ENCODE measurements around the gene SERPINF2.
"Not testable (repeated sequence)": the region's sequence is repeated elsewhere in the genome, so short reads cannot be mapped to it uniquely, and the experiment has no call there.

SERPINF2 gene

GRCh38 chr17:1716912-1717695 lies 25.6 kb upstream of the SERPINF2 start:
- DNase-seq, result peak; percentile 64

- DNase-seq, result no peak
Measured at GRCh38 chr17:1718362-1719165, 24.1 kb upstream of the SERPINF2 start.

DNA sequence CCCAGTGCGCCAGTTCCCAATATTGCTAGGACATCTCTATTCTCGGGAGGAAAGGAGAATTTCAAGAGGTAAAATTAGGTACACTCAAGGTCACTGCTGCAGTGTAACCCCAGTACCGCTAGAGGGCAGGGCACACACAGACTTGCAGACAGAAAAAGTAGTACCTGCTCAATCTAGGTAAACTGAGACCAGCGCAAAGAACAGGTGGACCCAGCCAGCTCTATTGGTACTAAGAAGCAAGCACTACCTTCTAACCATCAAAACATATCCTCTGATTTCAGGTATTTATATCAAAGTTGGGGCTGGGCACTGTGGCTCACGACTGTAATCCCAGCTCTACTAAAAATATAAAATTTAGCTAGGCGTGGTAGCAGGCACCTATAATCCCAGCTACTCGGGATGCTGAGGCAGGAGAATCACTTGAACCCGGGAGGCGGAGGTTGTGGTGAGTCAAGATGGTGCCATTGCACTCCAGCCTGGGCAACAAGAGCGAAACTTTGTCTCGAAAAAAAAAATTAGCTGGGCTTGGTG lies 21.8 kb upstream of the SERPINF2 start:
- DNase-seq, result peak; percentile 74

DNA sequence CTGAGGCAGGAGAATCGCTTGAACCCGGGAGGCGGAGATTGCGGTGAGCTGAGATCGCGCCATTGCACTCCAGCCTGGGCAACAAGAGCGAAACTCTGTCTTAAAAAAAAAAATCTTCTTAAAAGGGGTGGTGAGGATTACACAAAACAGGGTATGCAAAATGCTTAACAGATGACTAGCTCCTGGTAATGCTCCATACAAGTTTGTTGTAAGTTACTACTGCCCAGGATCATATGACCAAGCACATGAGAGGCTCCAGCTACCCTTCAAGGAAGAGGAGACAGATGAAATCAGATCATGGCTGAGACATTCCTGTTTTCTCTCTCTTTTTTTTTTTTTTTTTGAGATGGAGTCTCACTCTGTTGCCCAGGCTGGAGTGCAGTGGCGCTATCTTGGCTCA lies 20.6 kb upstream of the SERPINF2 start:
- DNase-seq, result not testable (repeated sequence)

GRCh38 chr17:1724351-1724868 lies 18.3 kb upstream of the SERPINF2 start, which contains the start of gene WDR81:
TSS of gene WDR81 (plus strand) at chr17:1724704. CDS start at chr17:1724960, 256 bp downstream.
- DNase-seq, result peak; percentile 83

DNA sequence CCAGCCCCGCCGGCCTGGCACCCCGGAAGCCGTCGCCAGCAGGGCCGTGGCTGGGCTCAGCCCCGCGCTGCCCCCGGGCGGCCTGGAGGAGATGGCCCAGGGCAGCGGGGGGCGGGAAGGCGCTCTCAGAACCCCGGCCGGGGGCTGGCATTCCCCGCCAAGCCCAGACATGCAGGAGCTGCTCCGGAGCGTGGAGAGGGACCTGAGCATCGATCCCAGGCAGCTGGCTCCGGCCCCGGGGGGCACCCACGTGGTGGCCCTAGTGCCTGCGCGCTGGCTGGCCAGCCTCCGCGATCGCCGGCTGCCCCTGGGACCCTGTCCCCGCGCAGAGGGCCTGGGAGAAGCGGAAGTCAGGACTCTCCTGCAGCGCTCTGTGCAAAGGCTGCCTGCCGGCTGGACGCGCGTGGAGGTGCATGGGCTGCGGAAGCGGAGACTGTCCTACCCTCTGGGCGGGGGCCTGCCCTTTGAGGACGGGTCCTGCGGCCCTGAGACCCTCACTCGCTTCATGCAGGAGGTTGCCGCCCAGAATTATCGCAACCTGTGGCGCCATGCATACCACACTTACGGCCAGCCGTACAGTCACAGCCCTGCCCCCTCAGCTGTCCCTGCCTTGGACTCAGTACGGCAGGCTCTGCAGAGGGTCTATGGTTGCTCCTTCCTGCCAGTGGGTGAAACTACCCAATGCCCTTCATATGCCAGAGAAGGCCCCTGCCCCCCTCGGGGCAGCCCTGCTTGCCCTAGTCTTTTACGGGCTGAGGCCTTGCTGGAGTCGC lies 17.6 kb upstream of the SERPINF2 start:
- DNase-seq, result no peak

DNA sequence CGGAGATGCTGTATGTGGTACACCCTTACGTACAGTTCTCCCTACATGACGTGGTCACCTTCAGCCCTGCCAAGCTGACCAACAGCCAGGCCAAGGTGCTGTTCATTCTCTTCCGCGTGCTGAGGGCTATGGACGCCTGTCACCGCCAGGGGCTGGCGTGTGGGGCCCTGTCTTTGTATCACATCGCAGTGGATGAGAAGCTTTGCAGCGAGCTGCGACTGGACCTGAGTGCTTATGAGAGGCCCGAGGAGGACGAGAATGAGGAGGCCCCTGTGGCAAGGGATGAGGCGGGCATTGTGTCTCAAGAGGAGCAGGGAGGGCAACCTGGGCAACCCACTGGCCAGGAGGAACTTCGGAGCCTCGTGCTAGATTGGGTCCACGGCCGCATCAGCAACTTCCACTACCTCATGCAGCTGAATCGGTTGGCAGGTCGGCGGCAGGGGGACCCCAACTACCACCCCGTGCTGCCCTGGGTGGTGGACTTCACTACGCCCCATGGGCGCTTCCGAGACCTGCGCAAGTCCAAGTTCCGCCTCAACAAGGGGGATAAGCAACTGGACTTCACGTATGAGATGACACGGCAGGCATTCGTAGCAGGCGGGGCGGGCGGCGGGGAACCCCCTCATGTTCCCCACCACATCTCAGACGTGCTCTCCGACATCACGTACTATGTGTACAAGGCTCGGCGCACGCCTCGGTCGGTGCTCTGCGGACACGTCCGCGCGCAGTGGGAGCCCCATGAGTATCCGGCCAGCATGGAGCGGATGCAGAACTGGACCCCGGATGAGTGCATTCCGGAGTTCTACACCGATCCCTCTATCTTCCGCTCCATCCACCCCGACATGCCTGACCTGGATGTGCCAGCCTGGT lies 16.8 kb upstream of the SERPINF2 start:
- no peak for DNase-seq

GRCh38 chr17:1726626-1727257 lies 15.9 kb upstream of the SERPINF2 start:
- DNase-seq, result no peak

DNA sequence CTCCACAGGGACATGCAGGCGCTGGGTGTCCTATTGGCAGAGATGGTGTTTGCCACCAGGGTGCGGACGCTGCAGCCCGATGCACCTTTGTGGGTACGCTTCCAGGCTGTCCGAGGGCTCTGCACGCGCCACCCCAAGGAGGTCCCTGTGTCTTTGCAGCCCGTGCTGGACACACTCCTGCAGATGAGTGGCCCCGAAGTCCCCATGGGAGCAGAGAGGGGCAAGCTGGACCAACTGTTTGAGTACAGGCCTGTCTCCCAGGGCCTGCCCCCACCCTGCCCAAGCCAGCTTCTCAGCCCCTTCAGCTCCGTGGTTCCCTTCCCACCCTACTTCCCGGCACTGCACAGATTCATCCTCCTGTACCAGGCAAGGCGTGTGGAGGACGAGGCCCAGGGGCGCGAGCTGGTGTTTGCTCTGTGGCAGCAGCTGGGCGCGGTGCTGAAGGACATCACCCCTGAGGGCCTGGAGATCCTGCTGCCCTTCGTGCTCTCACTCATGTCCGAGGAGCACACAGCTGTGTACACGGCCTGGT lies 15.3 kb upstream of the SERPINF2 start:
- DNase-seq, result no peak

DNA sequence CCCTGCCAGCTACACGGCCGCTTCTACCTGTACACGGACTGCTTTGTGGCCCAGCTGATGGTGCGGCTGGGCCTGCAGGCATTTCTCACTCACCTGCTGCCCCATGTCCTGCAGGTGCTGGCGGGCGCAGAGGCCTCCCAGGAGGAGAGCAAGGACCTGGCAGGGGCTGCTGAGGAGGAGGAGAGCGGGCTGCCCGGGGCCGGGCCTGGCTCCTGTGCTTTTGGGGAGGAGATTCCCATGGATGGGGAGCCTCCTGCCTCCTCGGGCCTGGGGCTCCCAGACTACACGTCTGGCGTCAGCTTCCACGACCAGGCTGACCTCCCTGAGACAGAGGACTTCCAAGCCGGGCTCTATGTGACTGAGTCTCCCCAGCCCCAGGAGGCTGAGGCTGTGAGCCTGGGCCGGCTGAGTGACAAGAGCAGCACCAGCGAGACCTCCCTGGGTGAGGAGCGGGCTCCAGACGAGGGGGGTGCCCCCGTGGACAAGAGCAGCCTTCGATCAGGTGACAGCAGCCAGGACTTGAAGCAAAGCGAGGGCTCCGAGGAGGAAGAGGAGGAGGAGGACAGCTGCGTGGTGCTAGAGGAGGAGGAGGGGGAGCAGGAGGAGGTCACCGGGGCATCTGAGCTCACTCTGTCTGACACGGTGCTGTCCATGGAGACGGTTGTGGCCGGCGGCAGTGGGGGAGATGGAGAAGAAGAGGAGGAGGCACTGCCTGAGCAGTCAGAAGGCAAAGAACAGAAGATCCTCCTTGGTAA lies 14.6 kb upstream of the SERPINF2 start:
- no peak for DNase-seq

DNA sequence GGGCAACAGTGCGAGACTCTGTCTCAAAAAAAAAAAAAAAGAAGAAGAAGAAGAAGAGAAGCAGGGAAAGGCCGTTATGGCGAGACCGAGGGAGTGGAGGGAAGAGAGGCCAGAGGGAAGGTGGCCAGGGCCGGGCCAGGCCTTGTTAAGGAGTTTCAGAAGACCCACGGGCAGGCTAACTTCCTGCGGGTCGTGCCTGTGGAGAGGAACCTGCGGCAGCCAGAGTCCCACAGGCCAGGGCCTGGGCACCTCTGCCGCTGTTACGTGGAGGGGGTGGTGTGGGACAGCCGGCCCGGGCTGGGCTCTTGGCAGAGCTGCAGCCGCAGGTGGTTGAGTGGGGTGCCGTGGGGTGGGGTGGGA lies 12.7 kb upstream of the SERPINF2 start:
- DNase-seq, result no peak

DNA sequence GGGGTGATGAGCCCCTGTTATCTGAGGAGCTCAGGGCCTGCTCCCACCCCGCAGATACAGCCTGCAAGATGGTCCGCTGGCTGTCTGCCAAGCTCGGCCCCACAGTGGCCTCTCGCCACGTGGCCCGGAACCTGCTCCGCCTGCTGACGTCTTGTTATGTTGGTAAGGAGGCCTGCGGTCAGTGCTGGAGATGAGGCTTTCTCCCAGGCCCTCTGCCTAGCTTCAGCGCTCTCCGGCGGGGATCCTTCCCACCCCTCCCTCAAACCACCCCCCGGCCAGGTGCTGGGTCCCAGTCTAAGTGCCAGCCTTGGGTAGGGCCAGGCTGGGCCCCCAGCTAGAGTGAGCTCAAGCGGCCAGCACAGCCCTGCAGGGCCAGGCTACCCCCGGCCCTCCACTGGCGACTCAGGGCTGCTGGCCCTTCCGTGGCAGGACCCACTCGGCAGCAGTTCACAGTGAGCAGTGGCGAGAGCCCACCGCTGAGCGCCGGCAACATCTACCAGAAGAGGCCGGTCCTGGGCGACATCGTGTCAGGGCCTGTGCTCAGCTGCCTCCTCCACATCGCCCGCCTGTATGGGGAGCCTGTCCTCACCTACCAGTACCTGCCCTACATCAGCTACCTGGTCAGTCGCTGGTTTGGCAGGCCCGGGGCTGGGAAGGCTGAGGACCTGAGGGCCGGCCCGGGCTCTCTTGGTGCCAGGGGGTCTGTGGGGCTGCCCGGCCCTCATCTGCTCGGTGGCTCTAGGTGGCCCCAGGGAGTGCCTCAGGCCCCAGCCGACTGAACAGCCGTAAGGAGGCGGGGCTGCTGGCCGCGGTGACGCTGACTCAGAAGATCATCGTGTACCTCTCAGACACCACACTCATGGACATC lies 12.1 kb upstream of the SERPINF2 start:
- DNase-seq, result no peak

GRCh38 chr17:1731194-1731506 lies 11.5 kb upstream of the SERPINF2 start:
- DNase-seq, result no peak

DNA sequence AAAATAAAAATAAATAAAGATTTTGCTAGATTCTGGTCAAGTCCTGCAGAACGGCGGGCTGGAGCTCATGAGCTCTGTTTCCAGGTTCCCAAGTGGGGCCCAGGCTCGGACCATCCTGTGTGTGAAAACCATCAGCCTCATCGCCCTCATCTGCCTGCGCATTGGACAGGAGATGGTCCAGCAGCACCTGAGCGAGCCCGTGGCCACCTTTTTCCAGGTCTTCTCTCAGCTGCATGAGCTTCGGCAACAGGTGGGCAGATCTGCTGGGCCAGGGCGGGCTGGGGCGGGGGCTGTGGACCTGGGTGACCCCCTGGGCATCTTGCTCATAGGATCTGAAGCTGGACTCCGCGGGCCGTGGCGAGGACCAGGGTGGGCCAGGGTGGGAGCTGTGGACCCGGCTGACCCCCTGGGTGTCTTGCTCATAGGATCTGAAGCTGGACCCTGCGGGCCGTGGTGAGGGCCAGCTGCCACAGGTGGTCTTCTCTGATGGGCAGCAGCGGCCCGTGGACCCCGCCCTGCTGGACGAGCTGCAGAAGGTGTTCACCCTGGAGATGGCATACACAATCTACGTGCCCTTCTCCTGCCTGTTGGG lies 10.3 kb upstream of the SERPINF2 start:
- DNase-seq, result no peak

- no peak for DNase-seq
Measured at GRCh38 chr17:1732833-1733321, 9.8 kb upstream of the SERPINF2 start.

DNA sequence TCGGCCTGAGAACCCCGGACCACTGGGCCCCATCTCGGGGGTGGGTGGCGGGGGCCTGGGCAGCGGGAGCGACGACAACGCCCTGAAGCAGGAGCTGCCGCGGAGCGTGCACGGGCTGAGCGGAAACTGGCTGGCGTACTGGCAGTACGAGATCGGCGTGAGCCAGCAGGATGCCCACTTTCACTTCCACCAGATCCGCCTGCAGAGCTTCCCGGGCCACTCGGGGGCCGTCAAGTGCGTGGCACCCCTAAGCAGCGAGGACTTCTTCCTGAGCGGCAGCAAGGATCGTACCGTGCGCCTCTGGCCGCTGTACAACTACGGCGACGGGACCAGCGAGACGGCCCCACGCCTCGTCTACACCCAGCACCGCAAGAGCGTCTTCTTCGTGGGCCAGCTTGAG lies 8.9 kb upstream of the SERPINF2 start:
- no peak for DNase-seq

DNA sequence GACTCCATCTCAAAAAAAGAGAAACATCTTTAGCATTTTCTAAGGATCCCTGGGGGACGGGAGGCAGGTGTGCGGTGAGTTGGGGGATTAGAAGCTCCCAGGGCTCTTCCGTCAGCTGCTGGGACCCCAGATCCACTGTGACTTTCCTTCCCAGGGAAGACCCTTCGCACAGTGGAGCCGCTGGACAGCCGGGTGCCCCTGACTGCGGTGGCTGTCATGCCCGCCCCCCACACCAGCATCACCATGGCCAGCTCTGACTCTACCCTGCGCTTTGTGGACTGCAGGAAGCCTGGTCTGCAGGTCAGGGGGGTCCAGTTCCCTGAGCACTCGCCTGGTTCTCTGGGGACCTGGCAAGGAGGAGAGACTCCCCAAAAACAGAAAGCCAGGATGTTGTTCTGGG lies 7.3 kb upstream of the SERPINF2 start:
- no peak for DNase-seq

DNA sequence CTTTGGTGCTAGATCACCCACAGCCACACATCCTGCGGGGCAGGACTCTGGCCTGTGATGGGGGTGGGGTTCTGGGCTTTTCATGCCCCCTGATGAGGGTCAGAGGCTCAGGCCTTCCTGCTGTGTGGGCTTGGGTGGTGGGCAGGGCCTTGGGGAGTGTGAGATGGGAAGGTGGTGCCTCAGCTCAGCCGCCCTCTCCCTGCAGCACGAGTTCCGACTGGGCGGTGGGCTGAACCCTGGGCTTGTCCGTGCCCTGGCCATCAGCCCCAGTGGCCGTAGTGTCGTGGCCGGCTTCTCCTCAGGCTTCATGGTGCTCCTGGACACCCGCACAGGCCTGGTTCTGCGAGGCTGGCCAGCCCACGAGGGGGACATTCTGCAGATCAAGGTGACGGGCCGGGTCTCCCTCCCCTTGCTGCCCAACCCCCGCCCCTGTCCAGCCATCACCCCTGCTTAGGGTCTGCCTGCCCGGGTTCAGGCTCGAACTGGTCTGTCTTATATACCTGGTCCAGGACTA lies 6.8 kb upstream of the SERPINF2 start:
- DNase-seq, result no peak

Data from activated T-cell treated with anti-CD3 and anti-CD28 coated beads, Interleukin-2, amount 50 U/mL, for 1 hour (primary cell).